Measurements from ENCODE around the gene S100A16. TPM values are rescaled to one million over a fixed set of nuclear protein-coding genes. Genes with fewer than 3 reads are reported as not detected.
"Not testable (repeated sequence)": the region's sequence is repeated elsewhere in the genome, so short reads cannot be mapped to it uniquely, and the experiment has no call there.

S100A16 gene
- total and polyA plus RNA-seq, 12 donors = 28.8 to 176 (median 43.5) TPM

DNA sequence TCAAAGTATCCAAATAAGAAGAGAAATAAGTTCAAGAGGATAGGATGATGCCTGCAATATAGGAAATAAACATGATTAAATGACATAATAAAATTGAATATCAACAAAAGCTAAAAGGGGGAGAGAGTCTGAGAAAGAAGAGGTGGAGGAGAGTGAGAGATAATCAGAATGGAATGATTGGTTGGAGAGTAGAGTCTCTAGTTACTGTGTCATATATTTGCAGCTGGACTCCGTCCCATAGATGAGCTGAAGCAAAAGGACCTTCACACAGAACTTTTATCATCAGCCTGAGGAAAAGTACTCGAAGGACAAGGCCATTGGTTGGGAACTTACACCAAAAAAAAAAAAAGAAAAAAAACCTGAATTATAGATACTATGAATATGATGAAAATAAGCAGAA, 24.5 kb downstream of the S100A16 start:
- Histone ChIP-seq H3K9me3 (no peaks in the 10 kb centered on the region), H3K27me3 (no peaks in the 10 kb centered on the region), H3K36me3 (no peaks in the 10 kb centered on the region), H3K4me1 (peaks cover 0 to 9% (median 0%) of the 10 kb centered on the region in 9 donors), H3K27ac (no peak overlapping the region), H3K4me3 (no peak overlapping the region)
- 74 to 82% methylated on average over 2 of the region's 2 CpGs for WGBS, 2 donors
- intact Hi-C loops (cut with DNase I) = loop anchor here in 1 of 10 donors (5.0 kb wide), 1 partner anchor 221 kb away; no protein-coding TSS in a partner anchor
- ATAC-seq (no peak), DNase-seq (no peak)
- TF ChIP-seq, protein P1, sequence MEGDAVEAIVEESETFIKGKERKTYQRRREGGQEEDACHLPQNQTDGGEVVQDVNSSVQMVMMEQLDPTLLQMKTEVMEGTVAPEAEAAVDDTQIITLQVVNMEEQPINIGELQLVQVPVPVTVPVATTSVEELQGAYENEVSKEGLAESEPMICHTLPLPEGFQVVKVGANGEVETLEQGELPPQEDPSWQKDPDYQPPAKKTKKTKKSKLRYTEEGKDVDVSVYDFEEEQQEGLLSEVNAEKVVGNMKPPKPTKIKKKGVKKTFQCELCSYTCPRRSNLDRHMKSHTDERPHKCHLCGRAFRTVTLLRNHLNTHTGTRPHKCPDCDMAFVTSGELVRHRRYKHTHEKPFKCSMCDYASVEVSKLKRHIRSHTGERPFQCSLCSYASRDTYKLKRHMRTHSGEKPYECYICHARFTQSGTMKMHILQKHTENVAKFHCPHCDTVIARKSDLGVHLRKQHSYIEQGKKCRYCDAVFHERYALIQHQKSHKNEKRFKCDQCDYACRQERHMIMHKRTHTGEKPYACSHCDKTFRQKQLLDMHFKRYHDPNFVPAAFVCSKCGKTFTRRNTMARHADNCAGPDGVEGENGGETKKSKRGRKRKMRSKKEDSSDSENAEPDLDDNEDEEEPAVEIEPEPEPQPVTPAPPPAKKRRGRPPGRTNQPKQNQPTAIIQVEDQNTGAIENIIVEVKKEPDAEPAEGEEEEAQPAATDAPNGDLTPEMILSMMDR (IDR thresholded peaks at IDR 0.05) = no peak

DNA sequence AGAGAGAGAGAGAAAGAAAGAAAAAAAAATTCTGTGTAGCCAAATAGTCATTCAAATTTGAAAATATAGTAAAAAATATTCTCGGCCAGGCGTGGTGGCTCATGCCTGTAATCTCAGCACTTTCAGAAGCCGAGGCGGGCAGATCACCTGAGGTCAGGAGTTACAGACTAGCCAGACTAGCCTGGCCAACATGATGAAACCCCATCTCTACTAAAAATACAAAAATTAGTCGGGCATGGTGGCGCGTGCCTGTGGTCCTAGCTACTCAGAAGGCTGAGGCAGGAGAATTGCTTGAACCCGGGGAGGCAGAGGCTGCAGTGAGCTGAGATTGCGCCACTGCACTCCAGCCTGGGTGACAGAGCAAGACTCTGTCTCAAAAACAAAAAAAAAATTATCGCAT, 24.9 kb downstream of the S100A16 start:
- intact Hi-C loops (cut with DNase I) = loop anchor here in 1 of 10 donors (5.0 kb wide), 1 partner anchor 221 kb away; no protein-coding TSS in a partner anchor
- ATAC-seq, H3K4me1 ChIP-seq: not testable (repeated sequence)

DNA sequence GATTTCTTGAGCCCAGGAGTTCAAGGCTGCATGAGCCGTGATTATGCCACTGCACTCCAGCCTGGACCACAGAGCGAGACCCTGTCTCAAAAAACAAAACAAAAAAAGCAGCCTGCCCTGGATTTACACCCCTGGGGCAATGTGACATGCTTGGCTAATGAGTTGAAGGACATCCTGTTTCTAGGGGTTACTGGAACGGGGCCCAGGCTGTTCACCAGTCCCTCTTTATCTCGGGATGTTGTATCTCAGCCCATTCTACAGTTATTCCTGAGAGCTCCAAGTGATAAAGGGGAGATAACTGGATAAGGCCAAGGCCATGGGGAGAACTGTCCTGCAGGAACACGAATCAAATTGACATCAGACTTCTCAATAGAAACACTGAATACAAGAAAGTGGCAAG, 25.6 kb downstream of the S100A16 start:
- TF ChIP-seq, protein P1 (IDR thresholded peaks at IDR 0.05) = no peak
- H3K4me1 ChIP-seq = peaks cover 0 to 9% (median 0%) of the 10 kb centered on the region in 9 donors
- no peak overlapping the region for H3K27ac ChIP-seq
- no peaks in the 10 kb centered on the region for H3K36me3 ChIP-seq
- no peak for DNase-seq
- no peak overlapping the region for H3K4me3 ChIP-seq
- peak in 3 of 8 donors; percentile 53 to 67 (median 55) for ATAC-seq
- WGBS, 2 donors = 30 to 34% methylated on average over 5 of the region's 5 CpGs
- no peaks in the 10 kb centered on the region for H3K27me3 ChIP-seq
- intact Hi-C loops (cut with DNase I) = loop anchor here in 1 of 10 donors (5.0 kb wide), 1 partner anchor 220 kb away; no protein-coding TSS in a partner anchor
- H3K9me3 ChIP-seq = no peaks in the 10 kb centered on the region

More for the DNA sequence above, 24.9 kb downstream of the S100A16 start:
- H3K27ac ChIP-seq, H3K27me3 ChIP-seq, H3K4me3 ChIP-seq, DNase-seq, H3K9me3 ChIP-seq, H3K36me3 ChIP-seq: not testable (repeated sequence)
- 90 to 92% methylated on average over 10 of the region's 10 CpGs for WGBS, 2 donors

DNA sequence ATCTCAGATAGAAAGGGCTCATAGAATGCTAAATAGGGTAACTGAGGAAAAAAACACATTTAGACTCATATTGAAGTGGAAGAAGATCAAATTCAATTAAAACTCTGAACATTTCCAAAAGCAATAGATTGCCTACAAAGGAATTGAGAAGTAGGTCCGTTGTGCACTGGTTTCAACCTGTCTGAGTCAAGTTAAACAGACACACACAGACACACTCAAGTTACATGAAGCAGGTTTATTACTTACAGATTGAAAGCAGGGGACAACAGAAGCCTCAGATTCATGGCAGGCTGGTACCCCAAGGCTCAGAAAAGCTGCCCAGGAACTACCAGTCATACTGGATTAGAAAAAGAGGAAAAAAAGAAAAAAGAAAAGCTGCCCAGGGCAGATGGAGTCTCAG, 26.6 kb downstream of the S100A16 start:
- no peak overlapping the region for H3K4me3 ChIP-seq
- no peaks in the 10 kb centered on the region for H3K27me3 ChIP-seq
- intact Hi-C loops (cut with DNase I) = loop anchor here in 1 of 10 donors (5.0 kb wide), 1 partner anchor 219 kb away; no protein-coding TSS in a partner anchor
- WGBS, 2 donors = 44 to 55% methylated on average over 1 of the region's 1 CpG
- ATAC-seq = no peak
- TF ChIP-seq, protein P1 (IDR thresholded peaks at IDR 0.05) = no peak
- H3K36me3 ChIP-seq = no peaks in the 10 kb centered on the region
- no peak for DNase-seq
- H3K27ac ChIP-seq = no peak overlapping the region
- H3K4me1 ChIP-seq = peaks cover 0 to 9% (median 0%) of the 10 kb centered on the region in 9 donors
- no peaks in the 10 kb centered on the region for H3K9me3 ChIP-seq

DNA sequence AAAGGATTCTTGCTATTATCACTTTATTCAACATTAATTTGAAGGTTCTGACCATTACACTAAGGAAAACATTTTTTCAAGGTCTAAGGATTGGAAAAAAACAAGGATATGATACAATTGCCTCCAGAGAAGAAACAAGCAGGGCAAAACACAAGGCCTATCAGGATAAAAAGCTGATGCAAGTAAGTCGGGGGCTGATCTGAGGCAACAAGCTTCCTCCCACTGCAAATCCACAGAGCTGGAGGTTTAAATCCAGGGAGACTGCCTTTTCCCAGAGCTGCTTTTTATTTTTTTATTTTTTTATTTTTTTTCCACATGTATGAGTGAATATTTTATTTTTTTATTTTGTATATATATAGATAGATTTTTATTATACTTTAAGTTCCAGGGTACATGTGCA, 27.9 kb downstream of the S100A16 start:
- TF ChIP-seq, protein P1 (IDR thresholded peaks at IDR 0.05) = no peak
- H3K27me3 ChIP-seq = no peaks in the 10 kb centered on the region
- peaks cover 0 to 9% (median 0%) of the 10 kb centered on the region in 9 donors for H3K4me1 ChIP-seq
- no peaks in the 10 kb centered on the region for H3K36me3 ChIP-seq
- intact Hi-C loops (cut with DNase I) = loop anchor here in 1 of 10 donors (5.0 kb wide), 1 partner anchor 218 kb away; no protein-coding TSS in a partner anchor
- no peak for ATAC-seq
- H3K27ac ChIP-seq = no peak overlapping the region
- 83 to 84% methylated on average over 1 of the region's 1 CpG for WGBS, 2 donors
- DNase-seq = no peak
- H3K4me3 ChIP-seq = no peak overlapping the region
- H3K9me3 ChIP-seq = no peaks in the 10 kb centered on the region
